MCF 10A (cell line): ENCODE data around the gene JADE1. TPM values are rescaled to one million over a fixed set of nuclear protein-coding genes. Genes with fewer than 3 reads are reported as not detected.
A peak's percentile ranks its signal among the peaks of the same experiment; 100 is the strongest.

ENCODE experiments used
- BruUV-seq: library from RNA; stranded (reverse); fragments of 400-500 nt; replicated peaks from 2 replicates; lab custom pipeline; 2021; lab: Mats Ljungman, UMichigan
- CTCF ChIA-PET: fragments of 300-600 bp; sonication (Branson Sonifier 250); formaldehyde crosslinking; extraction: SDS; loops from one replicate; lab custom pipeline; 2021; ENCODE audit warnings: antibody characterized with exemption, inconsistent platforms; lab: Yijun Ruan, JAX
- POLR2A ChIA-PET: fragments of 300-600, 350-650 bp; sonication (Branson Sonifier 250); formaldehyde crosslinking; extraction: SDS; loops from one replicate; lab custom pipeline; 2020; ENCODE audit warnings: antibody characterized with exemption, inconsistent platforms; lab: Yijun Ruan, JAX
- DNase-seq: peaks from one replicate; pipeline ENCODE4 v3.0.0-alpha.2; 2018; ENCODE audit not compliant: unreplicated experiment
- H3K27ac Mint-ChIP-seq: one replicate; pipeline ENCODE4 v1.8.0; 2022; ENCODE audit warnings: mild to moderate bottlenecking, low read depth, mixed read lengths; ENCODE audit not compliant: unreplicated experiment
- H3K27me3 Mint-ChIP-seq: one replicate; pipeline ENCODE4 v1.8.0; 2022; ENCODE audit warnings: mixed read lengths; ENCODE audit not compliant: insufficient read depth, unreplicated experiment
- H3K36me3 Mint-ChIP-seq: one replicate; pipeline ENCODE4 v1.8.0; 2022; ENCODE audit warnings: mild to moderate bottlenecking, moderate library complexity, mixed read lengths; ENCODE audit not compliant: insufficient read depth, unreplicated experiment
- H3K4me1 Mint-ChIP-seq: one replicate; pipeline ENCODE4 v1.8.0; 2022; ENCODE audit warnings: mixed read lengths; ENCODE audit not compliant: insufficient read depth, unreplicated experiment
- H3K4me3 Mint-ChIP-seq: one replicate; pipeline ENCODE4 v1.8.0; 2022; ENCODE audit warnings: mild to moderate bottlenecking, moderate library complexity, mixed read lengths; ENCODE audit not compliant: unreplicated experiment
- H3K9me3 Mint-ChIP-seq: one replicate; pipeline ENCODE4 v1.8.0; 2022; ENCODE audit warnings: mixed read lengths; ENCODE audit not compliant: unreplicated experiment
- CTCF ChIP-seq: fragments of 200-600 bp; IDR thresholded peaks from one replicate; pipeline ENCODE4 v1.8.0; 2022; ENCODE audit warnings: antibody characterized with exemption, mild to moderate bottlenecking; ENCODE audit not compliant: unreplicated experiment
- intact Hi-C: fragments of 100-400 bp; cut with micrococcal nuclease; formaldehyde crosslinking; loops from 2 replicates; pipeline ENCODE4 v1.14.1; 2022
- total RNA-seq: library from RNA; stranded (reverse); gene quantifications from 2 replicates; pipeline ENCODE4 v1.2.3, GENCODE V29; 2022

Gene JADE1
- total RNA-seq, 1 experiment from 2014 or later, result 25.9 TPM

DNA sequence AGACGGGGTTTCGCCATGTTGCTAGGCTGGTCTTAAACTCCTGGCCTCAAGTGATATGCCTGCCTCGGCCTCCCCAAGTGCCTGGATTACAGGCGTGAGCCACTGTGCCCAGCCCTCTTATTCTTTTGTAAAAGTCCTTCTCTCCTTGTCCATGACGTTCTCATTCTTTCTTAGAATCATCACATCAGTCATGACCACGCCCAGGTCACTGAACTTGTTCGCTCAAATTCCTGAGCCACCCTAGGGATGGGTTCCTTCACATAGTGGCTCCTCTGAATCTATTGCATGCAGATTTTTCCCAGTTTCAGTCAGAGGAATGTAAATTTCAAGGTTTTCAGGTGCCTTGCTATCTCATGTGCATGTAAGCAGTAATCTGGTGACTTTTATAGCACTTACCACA lies 15.7 kb downstream of the JADE1 start:
- H3K27ac Mint-ChIP-seq, result peak overlapping the region; percentile 90
- POLR2A ChIA-PET, result interaction anchor here (0.6 to 3.2 kb wide), 3 partner anchors 12 to 36 kb away, joined by 3 to 42 read pairs (median 4); no protein-coding TSS in a partner anchor
- peaks cover 33% of the 10 kb centered on the region for H3K4me1 Mint-ChIP-seq
- no peaks in the 10 kb centered on the region for H3K9me3 Mint-ChIP-seq
- DNase-seq, result peak; percentile 49
- intact Hi-C loops, result no loop called here
- H3K27me3 Mint-ChIP-seq, result no peaks in the 10 kb centered on the region
- no peak for TF ChIP-seq CTCF
- no TSS peak for BruUV-seq
- CTCF ChIA-PET, result interaction anchor here (1.0 to 1.3 kb wide), 2 partner anchors 38 to 398 kb away, joined by 3 to 4 read pairs; no protein-coding TSS in a partner anchor
- no peaks in the 10 kb centered on the region for H3K36me3 Mint-ChIP-seq
- H3K4me3 Mint-ChIP-seq, result peak overlapping the region; percentile 11

DNA sequence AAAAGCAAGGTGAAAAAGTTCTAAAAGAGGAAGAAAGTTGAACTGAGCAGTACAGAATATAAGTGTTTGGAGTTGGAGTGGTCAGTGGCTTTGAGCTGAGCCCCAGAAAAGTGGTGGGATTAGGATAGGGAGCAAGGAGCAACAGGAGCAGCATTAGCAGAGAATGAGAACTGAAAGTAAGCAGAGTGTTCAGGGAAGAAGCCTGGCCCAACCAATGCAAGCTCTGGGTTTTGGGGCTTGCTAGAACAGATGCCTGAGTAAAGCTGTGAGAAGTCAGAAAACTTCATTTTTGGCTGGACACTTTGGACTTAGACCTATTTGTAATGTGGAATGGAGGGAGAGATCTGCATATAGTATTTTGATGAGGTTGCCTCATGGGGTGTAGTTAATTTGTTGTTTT lies 17.8 kb downstream of the JADE1 start:
- Mint-ChIP-seq H3K36me3 (peaks cover 5% of the 10 kb centered on the region), H3K27me3 (no peaks in the 10 kb centered on the region), H3K9me3 (no peaks in the 10 kb centered on the region), H3K4me1 (peaks cover 33% of the 10 kb centered on the region), H3K4me3 (no peak overlapping the region), H3K27ac (peak overlapping the region; percentile 90)
- intact Hi-C loops, result no loop called here
- POLR2A ChIA-PET, result interaction anchor here (1.2 kb wide), 1 partner anchor 15 kb away, joined by 6 read pairs; no protein-coding TSS in a partner anchor
- no TSS peak for BruUV-seq
- CTCF ChIA-PET, result interaction anchor here (0.7 to 1.7 kb wide), 4 partner anchors 36 to 374 kb away, joined by 3 to 7 read pairs (median 4); no protein-coding TSS in a partner anchor
- DNase-seq, result no peak
- no peak for TF ChIP-seq CTCF

GRCh38 chr4:128830906-128831503 lies 21.5 kb downstream of the JADE1 start:
- H3K27me3 Mint-ChIP-seq, result no peaks in the 10 kb centered on the region
- no peak for TF ChIP-seq CTCF
- peaks cover 34% of the 10 kb centered on the region for H3K36me3 Mint-ChIP-seq
- no peak overlapping the region for H3K4me3 Mint-ChIP-seq
- BruUV-seq, result no TSS peak
- POLR2A ChIA-PET, result interaction anchor here (2.2 kb wide), 1 partner anchor 18 kb away, joined by 5 read pairs; no protein-coding TSS in a partner anchor
- CTCF ChIA-PET, result interaction anchor here (0.5 to 0.9 kb wide), 4 partner anchors 19 to 278 kb away, joined by 3 to 4 read pairs (median 3); no protein-coding TSS in a partner anchor
- no peak for DNase-seq
- H3K27ac Mint-ChIP-seq, result peak overlapping the region; percentile 8
- intact Hi-C loops, result no loop called here
- H3K4me1 Mint-ChIP-seq, result peaks cover 14% of the 10 kb centered on the region
- H3K9me3 Mint-ChIP-seq, result no peaks in the 10 kb centered on the region

DNA sequence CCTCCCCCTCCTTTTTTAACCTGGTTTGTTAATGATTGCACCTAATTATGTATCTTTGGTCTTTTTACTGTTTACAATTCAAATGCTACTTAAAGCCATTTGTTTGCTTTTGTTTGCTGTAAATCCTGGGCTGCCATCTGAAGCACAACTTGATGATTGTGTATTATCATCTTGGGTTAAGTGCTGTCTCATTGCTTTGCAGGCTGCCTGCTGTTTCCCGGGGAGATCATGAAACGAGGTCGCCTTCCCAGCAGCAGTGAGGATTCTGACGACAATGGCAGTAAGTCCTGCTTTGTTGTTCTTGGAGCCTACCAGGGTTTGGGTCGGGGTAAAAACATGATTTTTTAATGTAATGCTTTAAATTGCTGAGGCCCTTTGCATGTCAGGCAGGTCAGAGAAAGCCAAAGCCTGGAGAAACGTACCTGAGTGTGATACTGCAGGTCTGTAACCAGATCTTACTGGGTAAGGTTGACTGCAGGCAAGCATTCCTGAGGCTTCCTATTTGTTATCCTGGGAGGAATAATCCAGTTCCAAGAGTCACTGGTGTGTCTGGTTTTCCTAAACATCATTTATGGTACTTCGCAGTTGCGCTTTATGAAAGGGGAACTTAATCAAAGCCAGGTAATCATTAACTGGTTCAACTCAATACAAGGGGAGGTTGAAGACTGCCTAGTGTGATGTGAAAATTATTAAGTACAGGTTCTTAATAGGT lies 22.2 kb downstream of the JADE1 start:
- no TSS peak for BruUV-seq
- TF ChIP-seq CTCF, result no peak
- no peak for DNase-seq
- ChIA-PET CTCF (interaction anchor here (0.9 to 1.0 kb wide), 2 partner anchors 9 to 32 kb away, joined by 3 to 4 read pairs; no protein-coding TSS in a partner anchor), POLR2A (interaction anchor here (2.2 kb wide), 1 partner anchor 19 kb away, joined by 5 read pairs; no protein-coding TSS in a partner anchor)
- Mint-ChIP-seq H3K4me3 (no peak overlapping the region), H3K27me3 (no peaks in the 10 kb centered on the region), H3K36me3 (peaks cover 38% of the 10 kb centered on the region), H3K4me1 (peaks cover 12% of the 10 kb centered on the region), H3K27ac (no peak overlapping the region), H3K9me3 (no peaks in the 10 kb centered on the region)
- intact Hi-C loops, result no loop called here
